Mesodermal cell (in vitro differentiated cells): ENCODE results near the gene LCN10.
"Not testable (repeated sequence)": the region's sequence is repeated elsewhere in the genome, so short reads cannot be mapped to it uniquely, and the experiment has no call there.

Source experiments
- H3K27ac ChIP-seq: 2 replicates; pipeline ENCODE4 v1.7.0; 2013; ENCODE audit warnings: mild to moderate bottlenecking, low read depth, low read length, moderate library complexity; ENCODE audit not compliant: severe bottlenecking
- H3K36me3 ChIP-seq: 2 replicates; pipeline ENCODE4 v1.7.1; 2013; ENCODE audit warnings: mild to moderate bottlenecking, low read length, moderate library complexity; ENCODE audit not compliant: control insufficient read depth, insufficient read depth
- H3K4me1 ChIP-seq: one replicate; pipeline ENCODE4 v1.7.1; 2013; ENCODE audit warnings: mild to moderate bottlenecking, low read length; ENCODE audit not compliant: insufficient read depth, control insufficient read depth, poor library complexity, severe bottlenecking
- H3K4me3 ChIP-seq: 2 replicates; pipeline ENCODE4 v1.7.0; 2013; ENCODE audit warnings: low read length, control low read depth, mild to moderate bottlenecking; ENCODE audit not compliant: insufficient read depth, poor library complexity, severe bottlenecking; ENCODE audit errors: extremely low read depth
- H3K9me3 ChIP-seq: 2 replicates; pipeline ENCODE4 v1.7.1; 2013; ENCODE audit warnings: mild to moderate bottlenecking, low read length, moderate library complexity; ENCODE audit not compliant: control insufficient read depth
- WGBS, 2 experiments: methylation state at CpG; one replicate each; pipeline ENCODE4 v1.1.5; 2013; ENCODE audit warnings: missing lambda C conversion rate in 2 of 2; ENCODE audit not compliant: insufficient coverage in 2 of 2; 5-methylcytosine and 5-hydroxymethylcytosine counted together

The LCN10 gene

GRCh38 chr9:136707011-136707410 is 35.7 kb downstream of the LCN10 start:
- Histone ChIP-seq H3K4me1 (peaks cover 8% of the 10 kb centered on the region), H3K9me3 (no peaks in the 10 kb centered on the region), H3K4me3 (no peak overlapping the region), H3K27ac (no peak overlapping the region), H3K36me3 (no peaks in the 10 kb centered on the region)
- 94 to 97% methylated on average over 4 to 7 of the region's 7 CpGs for WGBS, 2 experiments

GRCh38 chr9:136705564-136705963 is 37.2 kb downstream of the LCN10 start:
- Histone ChIP-seq H3K9me3 (no peaks in the 10 kb centered on the region), H3K4me3 (no peak overlapping the region), H3K36me3 (no peaks in the 10 kb centered on the region), H3K27ac (no peak overlapping the region), H3K4me1 (peaks cover 13% of the 10 kb centered on the region)
- WGBS, 2 experiments = 91 to 92% methylated on average over 2 to 4 of the region's 7 CpGs

- H3K27ac ChIP-seq, H3K4me3 ChIP-seq, H3K9me3 ChIP-seq, H3K36me3 ChIP-seq: not testable (repeated sequence)
- H3K4me1 ChIP-seq = peaks cover 13% of the 10 kb centered on the region
- 88 to 95% methylated on average over 3 to 4 of the region's 8 CpGs for WGBS, 2 experiments
Measured at GRCh38 chr9:136704741-136705140, 38.0 kb downstream of the LCN10 start.

GRCh38 chr9:136703276-136703860 is 39.4 kb downstream of the LCN10 start:
- Histone ChIP-seq H3K4me1 (peaks cover 13% of the 10 kb centered on the region), H3K27ac (no peak overlapping the region), H3K36me3 (no peaks in the 10 kb centered on the region), H3K4me3 (no peak overlapping the region), H3K9me3 (no peaks in the 10 kb centered on the region)
- WGBS, 2 experiments = 88 to 92% methylated on average over 10 to 12 of the region's 12 CpGs

GRCh38 chr9:136701668-136702053 is 41.1 kb downstream of the LCN10 start:
- H3K27ac ChIP-seq = no peak overlapping the region
- no peak overlapping the region for H3K4me3 ChIP-seq
- H3K36me3 ChIP-seq = no peaks in the 10 kb centered on the region
- H3K4me1 ChIP-seq = peaks cover 20% of the 10 kb centered on the region
- H3K9me3 ChIP-seq = no peaks in the 10 kb centered on the region
- 70 to 83% methylated on average over 3 of the region's 10 CpGs for WGBS, 2 experiments

- H3K4me3 ChIP-seq = no peak overlapping the region
- H3K27ac ChIP-seq = no peak overlapping the region
- H3K9me3 ChIP-seq = no peaks in the 10 kb centered on the region
- H3K4me1 ChIP-seq = peaks cover 20% of the 10 kb centered on the region
- 68 to 74% methylated on average over 38 of the region's 38 CpGs for WGBS, 2 experiments
- H3K36me3 ChIP-seq = no peaks in the 10 kb centered on the region
Measured at GRCh38 chr9:136700959-136701667, 41.6 kb downstream of the LCN10 start.

GRCh38 chr9:136700304-136700703 is 42.4 kb downstream of the LCN10 start:
- Histone ChIP-seq H3K27ac (no peak overlapping the region), H3K4me3 (no peak overlapping the region)

GRCh38 chr9:136698635-136699246 is 44.0 kb downstream of the LCN10 start:
- Histone ChIP-seq H3K9me3 (no peaks in the 10 kb centered on the region), H3K4me3 (no peak overlapping the region), H3K27ac (no peak overlapping the region), H3K4me1 (peaks cover 16% of the 10 kb centered on the region), H3K36me3 (no peaks in the 10 kb centered on the region)
- WGBS, 2 experiments = 94 to 100% methylated on average over 2 to 4 of the region's 11 CpGs

More at GRCh38 chr9:136700304-136700703, 42.4 kb downstream of the LCN10 start:
- WGBS, 2 experiments = 83 to 89% methylated on average over 10 to 13 of the region's 13 CpGs
- Histone ChIP-seq H3K36me3 (no peaks in the 10 kb centered on the region), H3K9me3 (no peaks in the 10 kb centered on the region), H3K4me1 (peaks cover 16% of the 10 kb centered on the region)

- no peaks in the 10 kb centered on the region for H3K9me3 ChIP-seq
- 91 to 93% methylated on average over 15 to 17 of the region's 20 CpGs for WGBS, 2 experiments
- no peak overlapping the region for H3K27ac ChIP-seq
- H3K4me1 ChIP-seq = peaks cover 16% of the 10 kb centered on the region
- H3K36me3 ChIP-seq = no peaks in the 10 kb centered on the region
- H3K4me3 ChIP-seq = no peak overlapping the region
Measured at GRCh38 chr9:136697821-136698526, 44.8 kb downstream of the LCN10 start.

GRCh38 chr9:136697146-136697820 is 45.5 kb downstream of the LCN10 start:
- Histone ChIP-seq H3K4me3 (no peak overlapping the region), H3K36me3 (no peaks in the 10 kb centered on the region), H3K4me1 (peaks cover 20% of the 10 kb centered on the region), H3K27ac (no peak overlapping the region), H3K9me3 (no peaks in the 10 kb centered on the region)
- 86 to 92% methylated on average over 21 to 23 of the region's 23 CpGs for WGBS, 2 experiments
